GM12873 (cell line): Measurements from ENCODE around the gene NEUROD6.

Experiments used
- CTCF ChIP-seq: IDR thresholded peaks from 2 replicates; pipeline ENCODE4 v1.5.1; 2012; ENCODE audit warnings: low read depth, mild to moderate bottlenecking, moderate library complexity, low read length, control low read depth; ENCODE audit not compliant: insufficient read depth; ENCODE audit errors: missing control alignments

NEUROD6 gene

GRCh38 chr7:31333291-31333690, 7.2 kb downstream of the NEUROD6 start:
- no peak for TF ChIP-seq CTCF

GRCh38 chr7:31327071-31327470, 13.5 kb downstream of the NEUROD6 start:
- TF ChIP-seq CTCF = no peak

GRCh38 chr7:31326416-31326815, 14.1 kb downstream of the NEUROD6 start:
- TF ChIP-seq CTCF = no peak

- TF ChIP-seq CTCF = no peak
Measured at GRCh38 chr7:31323101-31323500, 17.4 kb downstream of the NEUROD6 start.

- no peak for TF ChIP-seq CTCF
Measured at GRCh38 chr7:31320675-31321074, 19.9 kb downstream of the NEUROD6 start.

GRCh38 chr7:31318313-31318712, 22.2 kb downstream of the NEUROD6 start:
- TF ChIP-seq CTCF = no peak

- TF ChIP-seq CTCF = no peak
Measured at GRCh38 chr7:31316876-31317275, 23.6 kb downstream of the NEUROD6 start.

- no peak for TF ChIP-seq CTCF
Measured at GRCh38 chr7:31315758-31316157, 24.8 kb downstream of the NEUROD6 start.
